SH-SY5Y (cell line): ENCODE measurements around the gene NATD1.

Source experiments
- GATA2 ChIP-seq: IDR thresholded peaks from 2 replicates; pipeline ENCODE4 v1.6.1; 2011; ENCODE audit warnings: mild to moderate bottlenecking, low read depth, low read length
- GATA3 ChIP-seq: IDR thresholded peaks from 2 replicates; pipeline ENCODE4 v1.6.1; 2011; ENCODE audit warnings: low read depth, mild to moderate bottlenecking, low read length, moderate library complexity

Gene NATD1

DNA sequence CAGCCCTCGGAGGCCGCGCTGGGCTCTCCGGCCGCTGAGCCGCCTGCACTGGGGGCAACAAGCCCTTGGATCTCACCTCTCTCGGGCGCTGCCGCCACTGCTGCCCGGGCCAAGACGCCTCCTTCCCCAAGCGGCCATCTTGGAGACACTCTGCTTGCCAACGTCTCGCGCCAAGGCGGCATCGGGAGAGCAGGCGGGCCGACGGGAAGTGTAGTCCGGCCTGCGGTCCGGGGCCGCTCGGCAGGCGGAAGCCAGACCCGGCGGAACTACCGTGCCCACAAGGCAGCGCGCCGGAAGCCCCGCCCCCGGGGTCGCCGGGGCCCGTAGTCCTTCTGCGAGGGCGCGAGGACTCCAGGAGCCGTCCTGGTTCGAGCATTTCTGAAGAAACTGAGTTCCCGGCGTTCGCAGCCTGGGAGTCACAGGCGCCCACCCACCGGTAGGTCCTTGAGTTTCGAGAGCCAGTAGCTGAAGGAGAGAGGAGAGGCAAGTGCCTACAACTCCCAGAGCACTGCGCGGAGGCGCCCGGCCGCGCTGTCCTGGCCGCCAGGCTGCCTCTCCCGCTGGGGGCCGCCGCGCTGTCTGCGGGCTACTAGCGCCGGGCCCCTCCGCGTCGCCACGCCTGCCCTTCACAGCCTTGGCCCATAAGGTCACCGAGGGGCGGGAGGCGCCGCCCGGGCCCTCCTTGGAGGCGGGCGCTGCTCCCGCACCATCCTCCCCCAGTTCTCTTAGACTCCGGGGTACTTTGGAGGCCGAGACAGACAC is 39.0 kb downstream of the NATD1 start, which contains the start of gene TMEM11:
Gene TMEM11, minus strand, starts transcription at position 147 of the 762 bp plus-strand sequence. Its CDS starts 9 bp downstream, at position 138.
- TF ChIP-seq GATA3: no peak
- no peak for TF ChIP-seq GATA2

DNA sequence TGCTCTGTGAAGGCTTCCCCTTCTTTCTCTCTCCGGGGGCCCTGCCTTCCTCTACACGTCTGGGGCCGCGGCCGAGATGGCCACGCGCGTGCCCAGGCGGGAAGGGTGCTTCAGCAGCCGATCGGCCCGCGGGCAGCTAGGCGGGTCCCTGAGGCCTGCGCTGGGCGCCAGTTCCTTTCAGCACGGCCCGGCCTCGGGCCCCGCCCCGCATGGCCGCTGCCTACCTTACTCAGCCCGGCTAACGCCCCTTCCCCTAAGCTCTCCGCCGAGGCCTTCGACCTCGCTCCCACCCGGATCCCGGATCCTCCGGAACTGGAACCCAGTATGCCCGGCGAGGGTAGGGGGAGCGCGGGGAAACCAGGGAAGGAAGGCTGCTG is 39.6 kb downstream of the NATD1 start:
- TF ChIP-seq GATA2: no peak

DNA sequence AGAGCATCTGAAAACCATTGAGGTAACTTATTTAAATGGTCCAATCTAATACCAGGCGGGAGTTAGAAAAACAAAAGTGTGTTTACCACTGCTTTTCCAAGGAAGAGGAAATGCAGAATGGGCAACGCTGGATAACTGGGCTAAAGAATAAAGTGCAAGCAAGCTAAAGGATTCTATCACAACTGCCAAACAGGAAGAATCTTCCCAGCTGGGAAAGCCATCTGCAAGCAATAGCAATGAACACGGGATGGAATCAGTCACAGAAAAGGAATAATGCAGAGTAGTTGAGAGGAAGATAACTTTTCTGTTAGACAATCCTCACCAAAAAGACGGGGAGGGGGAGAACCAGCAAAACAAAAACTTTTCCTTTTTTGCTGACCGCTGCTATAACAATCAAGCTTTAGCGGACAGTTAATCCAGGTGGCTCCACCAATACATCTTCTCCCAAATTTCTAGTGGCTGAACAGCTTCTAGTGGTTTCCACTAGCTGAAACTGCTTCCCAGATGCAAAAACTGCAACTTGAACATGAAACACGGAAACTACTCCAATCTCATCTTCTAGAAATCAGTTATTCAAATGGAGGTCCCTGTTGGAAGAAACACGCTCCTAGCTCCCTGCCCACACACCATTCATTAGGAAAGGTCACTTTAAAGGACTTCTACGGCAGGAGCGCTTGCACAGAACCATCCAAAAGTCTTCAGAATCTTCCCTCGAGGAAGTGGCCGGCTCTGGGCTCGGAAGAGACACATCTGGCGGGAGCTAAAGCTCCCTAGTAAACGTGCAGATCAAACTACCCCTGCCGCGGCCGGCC is 40.2 kb downstream of the NATD1 start:
- no peak for TF ChIP-seq GATA2
- no peak for TF ChIP-seq GATA3

DNA sequence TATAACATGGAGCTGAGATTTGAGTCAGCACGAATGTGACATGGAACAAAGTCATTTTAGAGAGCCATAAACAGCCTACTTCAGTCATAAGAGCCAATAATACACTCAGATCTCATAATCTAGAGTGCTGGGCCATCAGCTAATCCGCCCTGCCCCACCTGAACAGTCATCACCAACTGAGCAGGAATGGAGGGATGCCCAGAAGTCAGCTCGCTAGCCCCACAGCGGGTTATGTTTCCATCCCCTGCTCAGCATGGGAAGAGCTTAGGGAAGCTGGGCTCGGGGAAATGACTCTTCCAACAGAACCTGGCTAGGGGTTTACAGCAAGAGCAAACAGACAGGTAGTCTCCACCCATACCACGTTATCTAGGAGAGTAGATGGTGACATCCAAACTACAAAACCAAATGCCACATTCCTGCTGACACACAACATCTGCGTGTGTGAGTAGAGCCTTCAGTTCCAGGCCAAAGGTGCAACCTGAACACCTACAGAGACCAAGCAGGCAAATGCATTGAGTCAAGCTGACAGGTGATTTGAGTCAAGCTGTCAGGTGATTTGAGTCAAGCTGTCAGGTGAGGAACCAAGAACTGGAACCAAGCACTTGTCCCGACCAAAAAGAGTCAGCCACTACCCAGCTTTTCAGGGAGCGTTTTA is 41.3 kb downstream of the NATD1 start:
- no peak for TF ChIP-seq GATA3
- no peak for TF ChIP-seq GATA2

DNA sequence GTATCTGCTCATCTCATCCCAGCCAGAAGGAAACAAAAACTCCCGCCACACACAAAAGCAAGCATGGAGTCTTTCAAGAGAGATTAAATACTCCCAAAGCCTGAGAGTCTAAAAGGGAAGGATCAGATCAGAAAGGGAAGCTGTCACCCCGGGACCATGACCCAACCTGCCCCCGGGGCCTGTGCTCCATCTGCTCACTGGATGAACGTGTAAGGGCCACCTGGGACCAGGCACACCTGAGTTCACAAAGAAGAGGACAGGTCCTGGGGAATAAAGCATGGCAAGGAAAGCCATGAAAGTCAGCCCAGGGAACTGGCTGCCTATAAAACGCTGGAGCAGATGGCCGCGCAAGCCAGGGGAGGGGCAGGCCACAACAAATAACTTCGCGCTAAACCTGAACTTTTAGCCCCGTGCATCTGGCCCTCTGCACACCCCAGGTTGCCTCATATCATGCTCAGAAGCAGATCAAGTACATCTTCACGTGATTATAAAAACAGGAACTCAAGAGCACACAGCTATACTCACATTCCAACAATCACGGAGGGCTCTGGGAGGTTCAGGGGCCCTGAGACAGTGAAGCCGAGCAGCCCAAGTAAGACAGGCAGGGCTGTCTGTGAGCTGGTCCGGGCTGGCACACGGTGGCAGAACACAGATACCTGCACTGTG is 42.7 kb downstream of the NATD1 start:
- TF ChIP-seq GATA2 (no peak), GATA3 (no peak)

DNA sequence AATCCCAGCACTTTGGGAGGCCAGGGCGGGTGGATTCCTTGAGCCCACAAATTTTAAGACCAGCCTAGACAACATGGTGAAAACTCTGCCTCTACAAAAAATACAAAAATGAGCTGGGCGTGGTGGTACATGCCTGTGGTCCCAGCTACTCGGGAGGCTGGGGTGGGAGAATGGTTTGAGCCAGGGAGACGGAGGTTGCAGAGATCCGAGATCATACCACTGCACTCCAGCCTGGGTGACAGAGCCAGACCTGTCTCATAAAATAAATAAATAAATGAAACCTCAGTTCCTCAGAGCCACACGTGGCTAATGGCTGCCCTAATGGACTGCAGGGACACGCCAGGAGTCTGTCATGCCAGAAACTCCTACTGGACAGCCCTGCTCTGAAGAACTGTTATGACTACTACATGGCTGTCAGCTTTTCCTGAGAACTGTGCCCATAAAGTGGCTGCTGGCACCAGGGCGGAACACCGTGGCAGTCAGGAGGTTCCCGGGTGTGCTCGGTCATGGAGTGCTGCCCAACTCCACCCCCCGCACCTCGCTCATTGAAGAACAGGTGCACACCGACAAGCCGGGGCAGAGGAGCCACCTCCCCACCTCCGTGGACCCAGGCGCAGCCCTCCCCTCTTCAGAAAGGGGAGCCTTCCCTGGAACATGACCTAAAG is 43.6 kb downstream of the NATD1 start:
- TF ChIP-seq GATA2 (no peak), GATA3 (no peak)

DNA sequence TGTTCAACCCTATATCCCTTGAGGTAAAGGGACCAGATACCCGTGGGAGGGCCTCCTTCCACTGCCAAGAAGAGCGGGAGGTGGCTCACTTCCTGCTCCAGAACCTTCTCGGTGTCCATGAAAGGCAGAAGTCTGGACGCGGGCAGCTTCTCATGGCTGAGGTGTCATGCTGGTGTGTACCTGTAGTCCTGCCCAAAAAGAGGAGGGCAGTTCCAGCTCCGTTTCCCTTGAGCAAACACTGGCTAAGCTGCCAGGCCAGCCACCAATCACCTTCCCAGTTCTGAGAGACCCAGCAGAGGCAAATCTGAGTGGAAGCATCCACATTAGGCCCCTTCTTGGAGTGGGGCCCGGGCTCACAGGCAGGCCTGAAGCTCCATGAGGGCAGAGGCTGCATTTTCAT is 44.9 kb downstream of the NATD1 start:
- no peak for TF ChIP-seq GATA3
- TF ChIP-seq GATA2: no peak

DNA sequence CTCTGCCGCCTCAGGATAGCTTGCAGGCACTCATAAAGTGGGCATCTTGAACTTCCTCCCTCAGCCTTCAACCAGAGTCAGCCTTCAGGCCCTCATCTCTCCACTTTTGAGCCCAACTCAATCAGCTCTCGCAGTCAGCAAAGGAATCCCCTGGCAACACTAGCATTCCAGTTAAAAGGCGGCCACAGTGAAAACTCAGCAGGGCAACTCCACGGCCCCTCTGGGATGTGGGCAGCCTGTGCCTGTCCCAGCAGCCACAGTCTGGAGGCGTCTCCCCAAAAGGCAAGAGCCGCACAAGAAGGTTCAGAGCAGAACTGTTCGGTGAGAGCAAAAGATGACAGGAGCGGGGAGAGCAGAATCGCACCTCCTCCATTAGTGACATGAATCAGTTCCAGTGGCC is 48.3 kb downstream of the NATD1 start:
- no peak for TF ChIP-seq GATA3
- no peak for TF ChIP-seq GATA2

DNA sequence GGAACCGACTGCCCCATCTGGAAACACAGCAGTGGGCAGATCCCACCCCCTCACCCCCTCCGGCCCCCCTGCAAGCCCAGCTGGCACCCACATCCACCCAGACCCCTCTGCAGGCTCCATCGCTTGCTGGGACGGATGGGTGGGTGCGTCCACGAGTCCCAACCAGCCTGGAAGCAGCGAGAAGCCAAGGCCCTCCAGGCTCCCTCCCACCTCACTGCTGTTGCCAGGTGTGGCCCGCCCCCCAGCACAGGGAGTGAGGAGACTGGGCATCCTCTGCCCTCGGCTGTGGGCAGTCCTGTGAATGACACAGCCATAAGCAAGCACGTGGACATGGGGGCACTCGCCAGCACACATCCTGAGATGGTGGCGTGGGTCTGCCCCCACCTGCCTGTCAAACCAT is 50.7 kb downstream of the NATD1 start:
- TF ChIP-seq GATA2: no peak
- TF ChIP-seq GATA3: no peak

DNA sequence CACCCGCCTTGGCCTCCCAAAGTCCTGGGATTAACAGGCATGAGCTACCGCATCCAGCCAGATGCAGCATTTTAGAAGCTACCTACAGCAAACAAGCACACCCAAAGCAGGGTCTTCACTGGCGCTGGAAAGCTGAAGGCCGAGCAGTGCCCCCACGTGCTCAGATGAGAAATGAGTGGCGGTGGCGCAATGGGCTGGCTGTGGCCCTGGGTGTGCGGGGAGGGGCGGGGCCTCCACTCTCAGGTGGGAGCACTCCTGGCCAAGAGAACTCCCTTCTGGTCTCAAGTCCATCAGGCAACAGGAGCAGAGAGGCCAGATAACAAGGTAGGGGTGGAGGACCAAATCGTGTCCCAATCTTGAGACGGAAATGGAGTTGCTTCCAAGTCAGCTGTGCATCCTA is 51.3 kb downstream of the NATD1 start:
- no peak for TF ChIP-seq GATA3
- TF ChIP-seq GATA2: no peak

DNA sequence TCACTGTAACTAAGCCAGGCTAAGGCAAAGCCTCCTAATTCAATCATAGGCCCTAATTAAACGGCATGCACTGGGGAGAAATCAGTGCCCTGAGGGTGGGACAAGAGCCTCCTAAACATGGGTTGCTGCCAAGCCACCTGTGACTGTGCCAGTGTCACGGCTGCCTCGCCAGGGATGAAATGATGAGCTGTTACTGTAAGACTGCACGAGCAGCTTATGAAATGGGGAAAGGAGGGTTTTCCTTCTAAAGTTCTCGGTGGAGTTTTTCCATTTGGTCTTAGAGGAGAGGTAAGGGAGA is 52.0 kb downstream of the NATD1 start:
- TF ChIP-seq GATA3 (no peak), GATA2 (0 out of 2 replicates have a peak, but pooled peaks have one; percentile 3)

DNA sequence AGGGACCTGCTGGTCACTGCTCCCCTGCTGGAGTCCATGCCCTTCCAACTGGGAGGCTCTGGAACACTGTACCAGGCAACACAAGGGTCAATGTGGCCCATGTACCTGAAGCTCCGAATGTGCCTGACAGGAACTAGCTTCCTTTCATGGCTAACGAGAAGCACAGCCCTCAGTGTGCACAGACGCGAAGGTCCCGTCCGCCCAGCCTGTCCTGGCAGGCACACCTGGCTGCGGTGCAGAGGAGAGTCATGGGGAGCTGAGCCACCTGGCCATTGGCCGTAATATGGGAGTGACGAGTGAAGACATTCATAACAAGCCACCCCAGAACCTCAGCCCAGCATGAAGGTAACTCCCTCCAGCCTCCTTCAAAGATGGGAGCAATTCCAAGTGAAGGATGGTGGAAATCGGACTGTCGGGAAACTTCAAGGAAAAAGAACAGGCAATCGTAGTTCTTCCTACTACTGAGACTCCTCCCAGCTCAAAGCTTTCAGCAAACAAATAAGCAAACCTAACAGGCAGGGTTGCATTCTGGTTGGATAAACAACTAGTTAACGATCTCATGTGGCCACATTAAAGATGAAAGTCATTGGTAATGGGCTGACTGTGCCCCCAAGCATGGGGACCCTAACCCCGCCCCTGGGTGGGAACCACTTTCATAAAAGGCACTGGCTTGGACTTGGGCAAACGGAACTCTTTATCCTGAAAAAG is 52.5 kb downstream of the NATD1 start:
- TF ChIP-seq GATA3 (no peak), GATA2 (peak; percentile 7; the same call in 1 of the 2 replicates)

DNA sequence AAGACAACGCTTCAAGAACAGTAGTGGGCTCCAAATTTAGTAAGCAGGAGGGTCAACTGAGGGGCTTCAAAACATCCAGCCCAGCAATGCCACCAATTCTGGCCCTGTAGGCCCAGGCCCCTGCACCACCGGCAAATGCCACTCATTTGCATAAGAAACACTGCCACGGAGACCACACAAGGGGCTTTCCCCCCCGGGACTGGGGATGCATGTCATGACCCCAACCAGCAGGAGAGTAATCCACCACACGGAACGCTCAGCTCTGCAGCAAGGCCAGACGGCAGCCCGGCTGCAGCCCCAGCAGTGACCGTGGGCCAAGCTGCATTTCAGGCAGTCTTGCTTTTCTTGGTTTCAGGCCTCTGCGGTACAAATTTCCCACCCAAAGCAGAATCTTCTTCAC is 53.4 kb downstream of the NATD1 start:
- TF ChIP-seq GATA3 (no peak), GATA2 (no peak)

DNA sequence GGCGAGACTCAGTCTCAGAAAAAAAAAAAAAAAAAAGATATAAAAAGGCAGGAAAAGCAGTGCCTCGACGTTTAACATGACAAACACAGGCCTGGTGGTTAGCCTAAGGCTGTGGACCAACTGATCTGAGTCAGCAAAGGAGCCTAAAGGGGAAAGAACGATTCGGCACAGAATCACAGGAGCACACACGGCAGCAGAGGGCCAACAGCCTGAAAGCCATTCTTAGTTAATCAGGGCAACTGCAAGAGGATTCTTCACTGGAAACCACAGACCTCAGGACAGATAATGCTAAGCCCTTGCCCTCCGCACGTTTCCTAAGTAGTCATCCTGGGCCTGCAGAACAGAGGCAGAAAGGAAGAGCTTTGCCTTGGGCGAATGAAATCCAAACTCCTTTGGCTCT is 53.9 kb downstream of the NATD1 start:
- TF ChIP-seq GATA3: no peak
- no peak for TF ChIP-seq GATA2
